H1 (cell line): Measurements from ENCODE around the gene MLPH. TPM values are rescaled to one million over a fixed set of nuclear protein-coding genes. Genes with fewer than 3 reads are reported as not detected.

ENCODE experiments used
- CTCF ChIA-PET: fragments of 300-600 bp; sonication (Branson Sonifier 250); formaldehyde crosslinking; loops from one replicate; lab custom pipeline; 2021; ENCODE audit not compliant: partially characterized antibody; lab: Charles Lee
- POLR2A ChIA-PET: fragments of 300-600 bp; sonication (Branson Sonifier 250); formaldehyde crosslinking; loops from one replicate; lab custom pipeline; 2021; ENCODE audit warnings: inconsistent platforms; ENCODE audit not compliant: partially characterized antibody; lab: Charles Lee
- DNase-seq, 2 experiments: peaks; one replicate each; pipeline versions ENCODE4 v3.0.0 to v3.0.0-alpha.2; 2010 to 2022; ENCODE audit warnings: low spot score in 2 of 2, low read depth in 1 of 2, mixed read lengths in 1 of 2
- FAIRE-seq: peaks from 2 replicates; lab custom pipeline; 2011; peaks lifted over from hg19 to GRCh38; lab: Jason Lieb, UNC
- H2AFZ ChIP-seq: 2 replicates; pipeline ENCODE4 v1.8.1; 2012; ENCODE audit warnings: low read length, inconsistent platforms
- H2AK5ac ChIP-seq: 2 replicates; pipeline ENCODE4 v1.6.1; 2013; ENCODE audit warnings: low read depth, low read length
- H2BK120ac ChIP-seq: replicated peaks from 2 replicates; pipeline ENCODE3; 2013; ENCODE audit warnings: low read depth, low read length, inconsistent platforms
- H2BK12ac ChIP-seq: 2 replicates; pipeline ENCODE4 v1.6.1; 2013; ENCODE audit warnings: low read depth, low read length
- H2BK15ac ChIP-seq: 2 replicates; pipeline ENCODE4 v1.6.1; 2013; ENCODE audit warnings: low read length
- H2BK20ac ChIP-seq: 2 replicates; pipeline ENCODE4 v1.6.1; 2013; ENCODE audit warnings: low read length
- H2BK5ac ChIP-seq: 2 replicates; pipeline ENCODE4 v1.6.1; 2013; ENCODE audit warnings: low read depth, low read length
- H3K14ac ChIP-seq: 2 replicates; pipeline ENCODE4 v1.6.1; 2013; ENCODE audit warnings: inconsistent platforms; ENCODE audit not compliant: insufficient read length
- H3K18ac ChIP-seq: 2 replicates; pipeline ENCODE4 v1.6.1; 2013; ENCODE audit warnings: low read length; ENCODE audit errors: extremely low read depth
- H3K23ac ChIP-seq: 2 replicates; pipeline ENCODE4 v1.6.1; 2013; ENCODE audit warnings: inconsistent platforms; ENCODE audit not compliant: insufficient read length
- H3K23me2 ChIP-seq: 2 replicates; pipeline ENCODE4 v1.6.1; 2013; ENCODE audit warnings: low read depth, low read length
- H3K27ac ChIP-seq: 2 replicates; pipeline ENCODE4 v1.6.1; 2011; ENCODE audit warnings: low read depth, low read length, inconsistent platforms
- H3K27me3 ChIP-seq, 4 experiments: replicated peaks in 1 of 4; 1 replicate in 1 of 4; 2 replicates in 3 of 4; pipeline versions ENCODE4 v1.6.1 to v1.8.1; 2011 to 2013; ENCODE audit warnings: low read length in 3 of 4, mild to moderate bottlenecking in 3 of 4, inconsistent platforms in 2 of 4, mixed read lengths in 2 of 4, moderate library complexity in 1 of 4; ENCODE audit not compliant: control insufficient read depth in 3 of 4, insufficient read depth in 3 of 4; ENCODE audit errors: extremely low read depth in 1 of 4
- H3K36me3 ChIP-seq, 4 experiments: 2 replicates each; pipeline versions ENCODE4 v1.6.1 to v1.8.1; 2011 to 2013; ENCODE audit warnings: mild to moderate bottlenecking in 4 of 4, low read length in 3 of 4, moderate library complexity in 2 of 4, control low read depth in 1 of 4, inconsistent platforms in 1 of 4; ENCODE audit not compliant: insufficient read depth in 4 of 4, control insufficient read depth in 2 of 4
- H3K4ac ChIP-seq: replicated peaks from 2 replicates; pipeline ENCODE3; 2013; ENCODE audit warnings: low read length, low read depth, mixed read lengths, inconsistent platforms; ENCODE audit not compliant: insufficient read length
- H3K4me1 ChIP-seq, 4 experiments: replicated peaks in 1 of 4; 1 replicate in 1 of 4; 2 replicates in 3 of 4; pipeline versions ENCODE4 v1.6.1 to v1.8.1; 2011 to 2013; ENCODE audit warnings: low read length in 3 of 4, inconsistent platforms in 2 of 4, mixed read lengths in 1 of 4; ENCODE audit not compliant: insufficient read depth in 4 of 4, control insufficient read depth in 3 of 4
- H3K4me2 ChIP-seq, 2 experiments: 2 replicates each; pipeline versions ENCODE4 v1.6.1 to v1.8.1; 2011 to 2013; ENCODE audit warnings: low read depth in 2 of 2, low read length in 2 of 2, control low read depth in 1 of 2, inconsistent platforms in 1 of 2, mild to moderate bottlenecking in 1 of 2; ENCODE audit not compliant: insufficient read depth in 1 of 2
- H3K4me3 ChIP-seq, 4 experiments: fragments of 200-600, 300-600 bp in 1 of 4; sonication (generic), shearing (Covaris generic), sonication (Bioruptor Twin) in 1 of 4; 2 replicates each; pipeline versions ENCODE4 v1.5.1 to v1.8.1; 2011 to 2016; ENCODE audit warnings: low read length in 4 of 4, low read depth in 3 of 4, control low read depth in 2 of 4, inconsistent platforms in 2 of 4, mild to moderate bottlenecking in 2 of 4, mixed read lengths in 1 of 4, moderate library complexity in 1 of 4; ENCODE audit not compliant: insufficient read depth in 2 of 4; ENCODE audit errors: extremely low read depth in 1 of 4
- H3K56ac ChIP-seq: replicated peaks from 2 replicates; pipeline ENCODE3; 2013; ENCODE audit warnings: low read depth, mild to moderate bottlenecking, mixed read lengths, low read length, inconsistent platforms; ENCODE audit not compliant: insufficient read length
- H3K79me1 ChIP-seq: 2 replicates; pipeline ENCODE4 v1.6.1; 2013; ENCODE audit warnings: low read depth, low read length, control low read depth
- H3K79me2 ChIP-seq, 2 experiments: 2 replicates each; pipeline versions ENCODE4 v1.6.1 to v1.8.1; 2012 to 2013; ENCODE audit warnings: low read length in 2 of 2, mild to moderate bottlenecking in 2 of 2, inconsistent platforms in 1 of 2; ENCODE audit not compliant: insufficient read depth in 2 of 2, control insufficient read depth in 1 of 2
- H3K9ac ChIP-seq, 4 experiments: replicated peaks in 1 of 4; 1 replicate in 1 of 4; 2 replicates in 3 of 4; pipeline versions ENCODE4 v1.6.1 to v1.8.1; 2011 to 2013; ENCODE audit warnings: low read depth in 3 of 4, low read length in 3 of 4, control low read depth in 2 of 4, mild to moderate bottlenecking in 2 of 4, moderate library complexity in 2 of 4, inconsistent platforms in 1 of 4; ENCODE audit errors: extremely low read depth in 1 of 4
- H3K9me3 ChIP-seq, 2 experiments: 2 replicates each; pipeline versions ENCODE4 v1.6.1 to v1.8.1; 2012 to 2013; ENCODE audit warnings: mild to moderate bottlenecking in 2 of 2, moderate library complexity in 2 of 2, control low read depth in 1 of 2, inconsistent platforms in 1 of 2, low read depth in 1 of 2, low read length in 1 of 2, mixed read lengths in 1 of 2; ENCODE audit not compliant: insufficient read depth in 2 of 2
- H4K20me1 ChIP-seq, 2 experiments: replicated peaks in 1 of 2; 2 replicates each; pipeline versions ENCODE3 to v1.8.1; 2011 to 2013; ENCODE audit warnings: inconsistent platforms in 2 of 2, low read length in 2 of 2, mild to moderate bottlenecking in 1 of 2; ENCODE audit not compliant: insufficient read depth in 2 of 2, control insufficient read depth in 1 of 2
- H4K5ac ChIP-seq: 2 replicates; pipeline ENCODE4 v1.6.1; 2013; ENCODE audit warnings: low read length, low read depth, mixed read lengths, inconsistent platforms; ENCODE audit not compliant: insufficient read length
- H4K8ac ChIP-seq: 2 replicates; pipeline ENCODE4 v1.8.0; 2013; ENCODE audit warnings: mild to moderate bottlenecking, moderate library complexity, low read length, inconsistent platforms; ENCODE audit not compliant: insufficient read depth; ENCODE audit errors: extremely low read depth
- H4K91ac ChIP-seq: replicated peaks from 2 replicates; pipeline ENCODE3; 2013; ENCODE audit warnings: low read length, mixed read lengths, inconsistent platforms; ENCODE audit not compliant: insufficient read length
- YY1 ChIP-seq: IDR thresholded peaks from 2 replicates; pipeline ENCODE4 v1.6.1; 2011; ENCODE audit warnings: low read depth, mild to moderate bottlenecking, low read length
- WGBS, 2 experiments: shearing (Covaris generic) in 1 of 2; methylation state at CpG; one replicate each; pipeline versions ENCODE4 v1.1.6 to v1.1.7; 2013 to 2015; ENCODE audit warnings: low lambda C conversion rate in 2 of 2, mixed read lengths in 2 of 2, inconsistent platforms in 1 of 2, low coverage in 1 of 2, missing lambda C conversion rate in 1 of 2; ENCODE audit not compliant: insufficient replicate concordance in 2 of 2, insufficient coverage in 1 of 2, insufficient read length in 1 of 2; ENCODE audit errors: extremely low coverage in 1 of 2, missing lambda C conversion rate in 1 of 2; 5-methylcytosine and 5-hydroxymethylcytosine counted together
- polyA plus RNA-seq, 7 experiments: library from polyadenylated mRNA; depleted of rRNA in 3 of 7; stranded (reverse) in 5 of 7; unstranded in 2 of 7; fragments of >200 nt in 5 of 7; fragments of 200-250 nt in 2 of 7; gene quantifications; 1 replicate in 5 of 7; 2 replicates in 1 of 7; 4 replicates in 1 of 7; pipeline versions ENCODE4 v1.2.1 to v1.2.3, GENCODE V29; 2011 to 2013; ENCODE audit warnings: missing spikeins in 2 of 7, mixed read lengths in 2 of 7
- total RNA-seq: library from RNA; stranded (reverse); fragmentation: NEBNext Ultra II Directional; extraction: Animal tissue kit (Norgen Biotek cat#: 25700); gene quantifications from 2 replicates; pipeline ENCODE4 v1.2.1, GENCODE V29; 2021

MLPH gene
- total and polyA plus RNA-seq, 2 of the 8 experiments (the other 6 are each of a cell fraction or from before 2014, with no cell fraction given): 12.7 to 17.0 TPM

DNA sequence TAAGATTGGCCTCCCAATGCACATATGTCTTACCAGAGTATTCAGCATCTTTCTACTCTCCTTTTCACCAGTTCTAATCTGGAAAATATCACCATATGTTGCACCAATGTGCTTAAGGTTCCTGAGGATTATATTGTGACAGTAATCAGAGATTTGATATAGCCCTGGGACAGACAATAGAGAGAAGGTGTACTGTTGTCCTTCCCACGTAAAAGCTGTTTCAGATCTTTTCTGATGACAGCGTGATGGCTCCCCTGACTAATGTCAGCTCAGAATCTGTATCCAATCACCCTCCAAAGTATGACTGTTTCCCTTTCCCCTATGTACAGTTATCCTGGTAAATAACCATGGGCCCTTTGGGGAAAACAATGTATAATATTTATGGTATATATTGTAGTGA lies 9.0 kb upstream of the MLPH start:
- Histone ChIP-seq H3K4me1 (peaks cover 0 to 13% (median 7%) of the 10 kb centered on the region in 4 experiments; a peak in 4 of 7 replicates), H3K27me3 (peaks cover 0 to 7% (median 7%) of the 10 kb centered on the region in 4 experiments; a peak in 3 of 7 replicates), H3K79me1 (no peaks in the 10 kb centered on the region), H3K4me2 (no peak overlapping the region), H2BK20ac (no peak overlapping the region), H3K23ac (no peak overlapping the region), H2BK5ac (no peak overlapping the region), H3K14ac (no peak overlapping the region), H2BK12ac (no peak overlapping the region), H2AK5ac (no peak overlapping the region), H3K18ac (no peak overlapping the region), H3K4me3 (no peak overlapping the region), H4K8ac (no peak overlapping the region), H3K56ac (no peak overlapping the region), H3K9ac (no peak overlapping the region), H3K9me3 (no peaks in the 10 kb centered on the region), H4K20me1 (no peaks in the 10 kb centered on the region), H3K4ac (no peak overlapping the region), H2BK120ac (no peak overlapping the region), H2BK15ac (no peak overlapping the region), H3K36me3 (no peaks in the 10 kb centered on the region), H4K5ac (no peak overlapping the region), H3K79me2 (no peaks in the 10 kb centered on the region), H4K91ac (no peak overlapping the region), H3K23me2 (peaks cover 3% of the 10 kb centered on the region; the same call in 1 of the 2 replicates)
- DNase-seq (no peak), FAIRE-seq (no peak)
- WGBS, 2 experiments: 83% methylated on average over 2 of the region's 2 CpGs; no CpG with 5 or more reads in 1 of the 2 experiments
- ChIA-PET POLR2A (interaction anchor here (1.0 kb wide), 1 partner anchor 35 kb away, joined by 3 read pairs; no protein-coding TSS in a partner anchor), CTCF (interaction anchor here (0.5 to 1.9 kb wide), 4 partner anchors 16 to 94 kb away, joined by 3 to 5 read pairs (median 4); no protein-coding TSS in a partner anchor)
- no peak for TF ChIP-seq YY1
- TF ChIP-seq, all 59 proteins: peak for 0
- H2AFZ ChIP-seq: no peak overlapping the region
- no peak overlapping the region for H3K27ac ChIP-seq
